ENCODE data around the gene NMBR. TPM values are rescaled to one million over a fixed set of nuclear protein-coding genes. Genes with fewer than 3 reads are reported as not detected.
"Not testable (repeated sequence)": the region's sequence is repeated elsewhere in the genome, so short reads cannot be mapped to it uniquely, and the experiment has no call there.

Gene NMBR
- total RNA-seq, 1 donor from 2014 or later = 0.27 TPM

DNA sequence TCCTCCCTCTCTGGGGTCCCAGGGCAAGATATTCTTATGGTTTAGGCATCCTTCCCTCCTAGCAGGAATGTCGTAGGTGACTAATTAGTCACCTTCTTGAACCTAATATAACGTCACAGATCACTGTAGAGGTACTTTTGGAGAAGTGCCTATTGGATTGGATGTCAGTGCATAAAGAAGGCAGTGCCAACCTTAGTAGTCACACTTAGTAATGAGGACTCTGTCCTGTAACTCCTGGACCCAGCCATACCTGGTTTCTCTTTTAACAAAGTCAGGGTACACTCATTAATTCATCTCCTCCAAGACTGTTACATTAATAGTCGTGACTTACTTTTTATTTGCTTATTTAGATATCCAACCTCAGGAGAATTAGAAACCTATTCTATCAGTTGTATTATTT, 20.1 kb upstream of the NMBR start:
- Mint-ChIP-seq H3K9me3 (no peaks in the 10 kb centered on the region), H3K4me1 (no peaks in the 10 kb centered on the region), H3K36me3 (peaks cover 5% of the 10 kb centered on the region), H3K27me3 (ENCODE audit: low read depth) (no peaks in the 10 kb centered on the region), H3K27ac (no peak overlapping the region), H3K4me3 (no peak overlapping the region)
- DNase-seq (ENCODE audit: low spot score in 2 of 2, unreplicated experiment in 2 of 2) = no peak
- TF ChIP-seq, protein P1, sequence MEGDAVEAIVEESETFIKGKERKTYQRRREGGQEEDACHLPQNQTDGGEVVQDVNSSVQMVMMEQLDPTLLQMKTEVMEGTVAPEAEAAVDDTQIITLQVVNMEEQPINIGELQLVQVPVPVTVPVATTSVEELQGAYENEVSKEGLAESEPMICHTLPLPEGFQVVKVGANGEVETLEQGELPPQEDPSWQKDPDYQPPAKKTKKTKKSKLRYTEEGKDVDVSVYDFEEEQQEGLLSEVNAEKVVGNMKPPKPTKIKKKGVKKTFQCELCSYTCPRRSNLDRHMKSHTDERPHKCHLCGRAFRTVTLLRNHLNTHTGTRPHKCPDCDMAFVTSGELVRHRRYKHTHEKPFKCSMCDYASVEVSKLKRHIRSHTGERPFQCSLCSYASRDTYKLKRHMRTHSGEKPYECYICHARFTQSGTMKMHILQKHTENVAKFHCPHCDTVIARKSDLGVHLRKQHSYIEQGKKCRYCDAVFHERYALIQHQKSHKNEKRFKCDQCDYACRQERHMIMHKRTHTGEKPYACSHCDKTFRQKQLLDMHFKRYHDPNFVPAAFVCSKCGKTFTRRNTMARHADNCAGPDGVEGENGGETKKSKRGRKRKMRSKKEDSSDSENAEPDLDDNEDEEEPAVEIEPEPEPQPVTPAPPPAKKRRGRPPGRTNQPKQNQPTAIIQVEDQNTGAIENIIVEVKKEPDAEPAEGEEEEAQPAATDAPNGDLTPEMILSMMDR (IDR thresholded peaks at IDR 0.05; ENCODE audit: unreplicated experiment) = no peak

DNA sequence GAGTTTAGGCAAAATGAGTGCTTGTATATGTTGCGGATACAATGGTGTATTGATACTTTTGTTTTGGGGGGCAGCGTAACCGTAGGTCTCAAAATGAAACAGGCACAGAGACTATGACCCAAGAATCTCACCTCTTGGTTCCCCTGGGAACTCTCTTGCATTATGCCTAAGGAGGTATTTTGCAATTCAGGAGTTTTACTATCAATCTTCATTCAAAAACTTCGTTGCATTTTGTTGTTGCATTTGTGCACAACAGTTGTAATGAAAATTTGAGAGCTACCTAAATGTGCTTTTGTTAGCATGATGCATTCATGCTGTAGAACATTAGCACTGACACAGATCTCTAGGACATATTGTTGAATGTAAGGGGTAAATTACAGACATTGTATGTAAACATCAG, 18.3 kb upstream of the NMBR start:
- no peaks in the 10 kb centered on the region for H3K9me3 Mint-ChIP-seq
- H3K4me3 Mint-ChIP-seq = no peak overlapping the region
- no peak for DNase-seq (ENCODE audit: low spot score in 2 of 2, unreplicated experiment in 2 of 2)
- no peaks in the 10 kb centered on the region for H3K4me1 Mint-ChIP-seq
- H3K27ac Mint-ChIP-seq = no peak overlapping the region
- no peaks in the 10 kb centered on the region for H3K27me3 Mint-ChIP-seq (ENCODE audit: low read depth)
- no peaks in the 10 kb centered on the region for H3K36me3 Mint-ChIP-seq
- TF ChIP-seq, protein P1 (IDR thresholded peaks at IDR 0.05; ENCODE audit: unreplicated experiment) = no peak

DNA sequence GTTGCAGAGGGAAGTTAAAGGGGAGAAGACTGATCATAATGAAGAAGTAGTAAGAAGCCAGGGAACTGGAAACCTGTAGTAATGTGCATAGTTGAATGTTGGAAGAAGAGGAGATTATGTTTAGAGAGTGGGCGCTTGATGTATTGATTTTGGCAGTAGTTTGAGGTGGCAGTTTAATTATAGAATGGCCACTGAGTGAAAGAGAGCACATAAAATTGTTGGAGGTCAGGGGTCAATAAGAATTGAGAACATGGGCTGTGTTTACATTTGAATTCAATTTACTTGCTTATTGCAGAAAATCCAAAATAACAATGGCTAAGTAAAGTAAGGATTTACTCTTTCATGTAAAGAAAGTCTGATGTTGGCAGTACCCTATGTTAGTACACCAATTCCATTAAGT, 15.9 kb upstream of the NMBR start:
- no peaks in the 10 kb centered on the region for H3K9me3 Mint-ChIP-seq
- no peak for DNase-seq (ENCODE audit: low spot score in 2 of 2, unreplicated experiment in 2 of 2)
- H3K27ac Mint-ChIP-seq = no peak overlapping the region
- no peaks in the 10 kb centered on the region for H3K27me3 Mint-ChIP-seq (ENCODE audit: low read depth)
- TF ChIP-seq, protein P1 (IDR thresholded peaks at IDR 0.05; ENCODE audit: unreplicated experiment) = no peak
- H3K4me1 Mint-ChIP-seq = no peaks in the 10 kb centered on the region
- H3K4me3 Mint-ChIP-seq = no peak overlapping the region
- peaks cover 4% of the 10 kb centered on the region for H3K36me3 Mint-ChIP-seq

DNA sequence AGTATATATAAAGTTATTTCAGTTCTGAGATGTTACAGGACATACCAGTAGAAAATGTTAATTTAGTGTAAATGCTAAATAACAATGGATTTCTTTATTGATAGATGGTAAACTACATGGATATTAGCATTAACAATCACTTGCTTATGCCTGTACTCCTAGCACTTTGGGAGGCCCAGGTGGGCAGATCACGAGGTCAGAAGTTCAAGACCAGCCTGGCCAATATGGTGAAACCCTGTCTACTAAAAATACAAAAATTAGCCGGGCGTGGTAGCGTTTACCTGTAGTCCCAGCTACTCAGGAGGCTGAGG, 9.8 kb upstream of the NMBR start:
- not testable (repeated sequence) for H3K36me3 Mint-ChIP-seq, H3K9me3 Mint-ChIP-seq

DNA sequence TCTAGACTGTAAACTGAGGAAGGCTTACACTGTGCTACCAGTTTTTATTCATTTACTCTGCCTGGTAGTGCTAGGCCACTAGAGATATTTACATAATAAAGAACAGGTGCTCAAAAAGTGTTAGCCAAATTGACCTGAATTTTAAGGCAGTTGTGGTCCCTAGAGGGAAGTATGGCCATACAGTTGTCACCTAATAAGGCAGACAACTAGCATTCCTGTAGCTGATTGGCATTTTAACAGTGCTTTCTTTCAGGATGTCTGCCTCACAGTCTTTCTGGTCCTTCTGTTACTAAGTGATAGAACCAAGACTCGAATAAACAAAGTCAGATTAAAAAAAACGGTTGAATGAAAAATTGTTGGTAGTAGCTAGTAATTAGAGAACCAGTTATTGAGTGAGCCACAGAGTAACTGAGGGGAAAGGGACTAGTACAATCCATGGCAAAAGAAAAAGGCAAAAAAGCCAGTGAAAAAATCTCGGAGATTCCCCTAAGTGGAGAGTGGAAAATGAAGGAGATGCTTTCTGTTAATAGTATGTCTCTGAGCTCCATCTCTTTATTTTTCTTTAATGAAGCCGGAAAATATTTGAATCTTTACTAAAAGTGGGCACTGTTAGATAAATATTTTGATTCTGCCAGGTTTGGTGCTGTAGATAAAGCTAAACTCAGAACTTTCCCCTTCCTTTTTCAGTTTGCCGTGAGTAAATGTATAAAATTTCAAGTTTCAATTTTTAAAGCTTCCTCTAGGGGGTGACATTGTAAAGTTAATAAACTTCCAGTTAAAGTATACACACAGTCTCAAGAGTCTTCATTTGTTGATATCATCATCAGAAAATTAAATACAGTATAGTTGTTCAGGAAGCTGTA, 9.2 kb upstream of the NMBR start:
- Mint-ChIP-seq H3K36me3 (peaks cover 4% of the 10 kb centered on the region), H3K4me1 (peaks cover 7% of the 10 kb centered on the region), H3K27ac (no peak overlapping the region), H3K4me3 (no peak overlapping the region), H3K27me3 (ENCODE audit: low read depth) (no peaks in the 10 kb centered on the region), H3K9me3 (no peaks in the 10 kb centered on the region)
- TF ChIP-seq, protein P1 (IDR thresholded peaks at IDR 0.05; ENCODE audit: unreplicated experiment) = peak; percentile 77
- no peak for DNase-seq (ENCODE audit: low spot score in 2 of 2, unreplicated experiment in 2 of 2)

More for the DNA sequence above, 9.8 kb upstream of the NMBR start:
- DNase-seq (ENCODE audit: low spot score in 2 of 2, unreplicated experiment in 2 of 2); H3K27ac Mint-ChIP-seq; H3K4me3 Mint-ChIP-seq; H3K4me1 Mint-ChIP-seq; H3K27me3 Mint-ChIP-seq (ENCODE audit: low read depth): not testable (repeated sequence)
- TF ChIP-seq, protein P1 (IDR thresholded peaks at IDR 0.05; ENCODE audit: unreplicated experiment) = peak; percentile 24
